Fibroblast of upper back skin (primary cell): Measurements from ENCODE around the gene CTDP1.

Experiments
- DNase-seq: peaks from one replicate; pipeline ENCODE4 v3.0.0-alpha.2; 2013

Gene CTDP1

GRCh38 chr18:79800371-79801180 lies 121.0 kb downstream of the CTDP1 start:
- DNase-seq: no peak

DNA sequence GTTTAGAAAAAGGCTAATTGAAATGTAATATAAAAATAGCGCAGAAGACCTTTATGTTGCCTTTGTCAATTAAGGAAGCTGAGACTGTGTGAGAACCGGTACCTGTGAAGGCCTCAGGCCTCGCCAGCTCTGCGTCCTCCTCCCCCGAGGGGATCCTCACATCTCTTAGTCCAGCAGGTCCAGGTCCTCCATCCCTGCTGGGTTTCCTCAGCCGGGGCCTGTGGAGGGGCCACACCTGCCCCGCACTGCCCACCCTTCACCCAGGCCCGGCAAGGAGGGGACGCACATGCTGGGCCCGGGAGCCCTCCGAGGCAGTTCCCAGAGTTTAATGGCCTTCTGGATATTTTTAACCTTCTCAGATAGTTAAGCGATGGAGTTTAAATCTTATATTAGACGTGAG lies 121.6 kb downstream of the CTDP1 start:
- DNase-seq: no peak

GRCh38 chr18:79801641-79802040 lies 122.0 kb downstream of the CTDP1 start:
- no peak for DNase-seq

DNA sequence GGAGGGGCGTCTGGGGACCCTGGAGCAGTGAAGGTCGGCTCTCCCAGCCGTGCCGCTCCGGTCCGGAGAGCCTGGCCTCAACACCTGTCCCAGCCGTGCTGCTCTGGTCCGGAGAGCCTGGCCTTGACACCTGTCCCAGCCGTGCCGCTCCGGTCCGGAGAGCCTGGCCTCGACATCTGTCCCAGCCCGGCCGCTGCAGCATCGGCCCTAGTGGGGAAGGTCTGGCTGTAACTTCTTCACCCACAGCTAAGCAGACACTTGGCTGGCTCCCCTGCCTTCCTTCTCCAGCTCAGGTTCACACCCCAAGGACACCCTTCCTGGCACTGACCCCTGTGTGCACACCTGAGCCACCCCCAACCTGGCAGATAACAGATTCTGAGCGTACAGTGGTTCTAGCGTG lies 122.7 kb downstream of the CTDP1 start:
- DNase-seq: no peak

GRCh38 chr18:79803611-79804051 lies 124.0 kb downstream of the CTDP1 start:
- DNase-seq: no peak
